H9 (cell line): ENCODE data around the gene PCSK2. TPM values are rescaled to one million over a fixed set of nuclear protein-coding genes. Genes with fewer than 3 reads are reported as not detected.

Source experiments
- DNase-seq: peaks from one replicate; pipeline ENCODE4 v3.0.0-alpha.2; 2017
- H2AFZ ChIP-seq: one replicate; pipeline ENCODE4 v1.6.1; 2013; ENCODE audit warnings: mild to moderate bottlenecking, low read length, control low read depth, moderate library complexity
- H2AK5ac ChIP-seq: 2 replicates; pipeline ENCODE4 v1.6.1; 2013; ENCODE audit warnings: low read length, control low read depth, mixed read lengths; ENCODE audit not compliant: insufficient read length
- H2BK120ac ChIP-seq: one replicate; pipeline ENCODE4 v1.6.1; 2013; ENCODE audit warnings: low read depth, mild to moderate bottlenecking, low read length, control low read depth, inconsistent platforms; ENCODE audit not compliant: poor library complexity, severe bottlenecking
- H2BK12ac ChIP-seq: 2 replicates; pipeline ENCODE4 v1.6.1; 2013; ENCODE audit warnings: low read length, control low read depth, mixed read lengths, low read depth; ENCODE audit not compliant: insufficient read length
- H2BK15ac ChIP-seq: 2 replicates; pipeline ENCODE4 v1.6.1; 2013; ENCODE audit warnings: low read depth, low read length, control low read depth
- H2BK20ac ChIP-seq: one replicate; pipeline ENCODE4 v1.6.1; 2013; ENCODE audit warnings: low read depth, mild to moderate bottlenecking, low read length, control low read depth, inconsistent platforms; ENCODE audit not compliant: poor library complexity, severe bottlenecking
- H2BK5ac ChIP-seq: 2 replicates; pipeline ENCODE4 v1.6.1; 2013; ENCODE audit warnings: low read length, control low read depth, mixed read lengths; ENCODE audit not compliant: insufficient read length
- H3K14ac ChIP-seq: 2 replicates; pipeline ENCODE4 v1.6.1; 2013; ENCODE audit warnings: low read length, control low read depth; ENCODE audit not compliant: insufficient read depth
- H3K18ac ChIP-seq: 2 replicates; pipeline ENCODE4 v1.6.1; 2013; ENCODE audit warnings: low read depth, mild to moderate bottlenecking, mixed read lengths, low read length, control low read depth; ENCODE audit not compliant: insufficient read length
- H3K23ac ChIP-seq: 2 replicates; pipeline ENCODE4 v1.6.1; 2013; ENCODE audit warnings: low read length, control low read depth, mixed read lengths, low read depth; ENCODE audit not compliant: insufficient read length
- H3K23me2 ChIP-seq: 2 replicates; pipeline ENCODE4 v1.6.1; 2013; ENCODE audit warnings: low read depth, mild to moderate bottlenecking, mixed read lengths, low read length, control low read depth; ENCODE audit not compliant: insufficient read length, poor library complexity, severe bottlenecking
- H3K27ac ChIP-seq: 2 replicates; pipeline ENCODE4 v1.5.1; 2013; ENCODE audit warnings: low read length, control low read depth, mixed read lengths, low read depth; ENCODE audit not compliant: insufficient read length
- H3K27me3 ChIP-seq: 2 replicates; pipeline ENCODE4 v1.6.1; 2013; ENCODE audit warnings: low read length, control low read depth, inconsistent platforms; ENCODE audit not compliant: insufficient read depth
- H3K4ac ChIP-seq: 2 replicates; pipeline ENCODE4 v1.6.1; 2013; ENCODE audit warnings: low read depth, mild to moderate bottlenecking, control low read depth, inconsistent platforms, low read length, moderate library complexity
- H3K4me1 ChIP-seq: 2 replicates; pipeline ENCODE4 v1.6.1; 2013; ENCODE audit warnings: low read length, control low read depth, inconsistent platforms; ENCODE audit not compliant: insufficient read depth
- H3K4me2 ChIP-seq: 2 replicates; pipeline ENCODE4 v1.6.1; 2013; ENCODE audit warnings: low read length, control low read depth, mixed read lengths; ENCODE audit not compliant: insufficient read length, insufficient read depth
- H3K56ac ChIP-seq: 2 replicates; pipeline ENCODE4 v1.6.1; 2013; ENCODE audit warnings: low read depth, mild to moderate bottlenecking, mixed read lengths, low read length, control low read depth; ENCODE audit not compliant: insufficient read length
- H3K79me1 ChIP-seq: 2 replicates; pipeline ENCODE4 v1.6.1; 2013; ENCODE audit warnings: low read depth, mild to moderate bottlenecking, moderate library complexity, low read length, control low read depth, inconsistent platforms; ENCODE audit not compliant: insufficient read depth, poor library complexity, severe bottlenecking
- H3K79me2 ChIP-seq: 2 replicates; pipeline ENCODE4 v1.6.1; 2013; ENCODE audit warnings: low read length, control low read depth, inconsistent platforms; ENCODE audit not compliant: insufficient read depth
- H3K9ac ChIP-seq: 2 replicates; pipeline ENCODE4 v1.6.1; 2013; ENCODE audit warnings: low read length, control low read depth, mixed read lengths; ENCODE audit not compliant: insufficient read length; ENCODE audit errors: extremely low read depth
- H3K9me3 ChIP-seq: one replicate; pipeline ENCODE4 v1.6.1; 2013; ENCODE audit warnings: low read depth, low read length, inconsistent platforms; ENCODE audit not compliant: control insufficient read depth
- H3T11ph ChIP-seq: one replicate; pipeline ENCODE4 v1.6.1; 2013; ENCODE audit warnings: mild to moderate bottlenecking, low read length, control low read depth, inconsistent platforms
- H4K20me1 ChIP-seq: one replicate; pipeline ENCODE4 v1.6.1; 2013; ENCODE audit not compliant: control insufficient read depth, insufficient read length, insufficient read depth
- H4K5ac ChIP-seq: 2 replicates; pipeline ENCODE4 v1.6.1; 2013; ENCODE audit warnings: low read depth, mild to moderate bottlenecking, mixed read lengths, low read length, control low read depth; ENCODE audit not compliant: insufficient read length
- H4K8ac ChIP-seq: replicated peaks from 2 replicates; pipeline ENCODE4 v1.6.1; 2013; ENCODE audit warnings: low read length, control low read depth, mixed read lengths, low read depth; ENCODE audit not compliant: insufficient read length
- H4K91ac ChIP-seq: 2 replicates; pipeline ENCODE4 v1.6.1; 2013; ENCODE audit warnings: low read depth, mild to moderate bottlenecking, moderate library complexity, mixed read lengths, low read length, control low read depth; ENCODE audit not compliant: insufficient read length
- H3K27ac Mint-ChIP-seq, 3 experiments: 2 replicates in 2 of 3; 3 replicates in 1 of 3; pipeline ENCODE4 v1.8.0; 2020 to 2021; ENCODE audit warnings: mixed read lengths in 3 of 3, mild to moderate bottlenecking in 1 of 3, moderate library complexity in 1 of 3
- H3K27me3 Mint-ChIP-seq: 2 replicates; pipeline ENCODE4 v1.8.0; 2021; ENCODE audit warnings: low read depth, mild to moderate bottlenecking, moderate library complexity, mixed read lengths
- H3K36me3 Mint-ChIP-seq, 3 experiments: 2 replicates in 2 of 3; 3 replicates in 1 of 3; pipeline ENCODE4 v1.8.0; 2020 to 2021; ENCODE audit warnings: low read depth in 3 of 3, mixed read lengths in 3 of 3; ENCODE audit not compliant: insufficient read depth in 1 of 3
- H3K4me1 Mint-ChIP-seq, 2 experiments: 2 replicates each; pipeline ENCODE4 v1.8.0; 2020; ENCODE audit warnings: mixed read lengths in 2 of 2
- H3K4me3 Mint-ChIP-seq, 2 experiments: 2 replicates in 1 of 2; 3 replicates in 1 of 2; pipeline ENCODE4 v1.8.0; 2020 to 2021; ENCODE audit warnings: mild to moderate bottlenecking in 2 of 2, mixed read lengths in 2 of 2, moderate library complexity in 1 of 2
- H3K9me3 Mint-ChIP-seq, 2 experiments: 2 replicates in 1 of 2; 3 replicates in 1 of 2; pipeline ENCODE4 v1.8.0; 2020; ENCODE audit warnings: mild to moderate bottlenecking in 2 of 2, mixed read lengths in 2 of 2, moderate library complexity in 1 of 2
- CTCF ChIP-seq: fragments of 200-600 bp; sonication (generic); conservative IDR thresholded peaks from 3 replicates; pipeline ENCODE4 v1.8.0; 2021; ENCODE audit warnings: antibody characterized with exemption, mild to moderate bottlenecking
- WGBS: extraction: QIAGEN DNeasy Blood & Tissue Kit; methylation state at CpG from one replicate; pipeline ENCODE4 v1.1.7; 2013; ENCODE audit warnings: missing lambda C conversion rate, low lambda C conversion rate, mixed read lengths; ENCODE audit not compliant: insufficient read length; ENCODE audit errors: extremely low coverage; 5-methylcytosine and 5-hydroxymethylcytosine counted together
- total RNA-seq: library from RNA; stranded (reverse); gene quantifications from 2 replicates; pipeline ENCODE4 v1.2.1, GENCODE V29; 2021

PCSK2 gene
- total RNA-seq, 1 experiment from 2014 or later = 2.8 TPM

DNA sequence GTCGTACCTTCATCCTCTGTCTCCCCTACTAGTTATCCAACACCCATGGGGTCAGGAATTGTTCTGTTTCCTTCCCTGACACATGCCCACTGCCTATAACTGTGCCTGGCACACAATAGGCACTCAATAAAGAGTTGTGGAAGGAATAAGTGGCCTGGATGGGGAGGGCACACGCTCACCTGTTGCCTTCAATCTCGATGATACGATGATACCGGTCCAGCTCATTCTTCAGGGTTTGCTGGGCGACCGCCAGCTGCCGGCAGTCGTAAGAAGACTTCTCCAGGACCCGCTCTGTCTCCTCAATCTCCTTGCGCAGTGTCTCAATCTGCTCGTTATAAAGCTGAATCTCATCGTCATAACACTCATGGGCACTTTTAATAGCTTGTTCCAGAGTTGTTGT, 271.8 kb downstream of the PCSK2 start:
- no peak overlapping the region for H3K27ac Mint-ChIP-seq
- no peak overlapping the region for H2BK5ac ChIP-seq
- H2BK20ac ChIP-seq = no peak overlapping the region
- H3K18ac ChIP-seq = no peak overlapping the region
- H3K79me1 ChIP-seq = no peaks in the 10 kb centered on the region
- peaks cover 7 to 11% of the 10 kb centered on the region in 2 experiments for H3K4me1 Mint-ChIP-seq
- no peak overlapping the region for H3K14ac ChIP-seq
- no peaks in the 10 kb centered on the region for H3K9me3 ChIP-seq
- no peak overlapping the region for H4K91ac ChIP-seq
- no peak overlapping the region for H3T11ph ChIP-seq
- H3K4me3 Mint-ChIP-seq = no peak overlapping the region
- no peak overlapping the region for H3K9ac ChIP-seq
- H3K56ac ChIP-seq = no peak overlapping the region
- no peaks in the 10 kb centered on the region for H4K20me1 ChIP-seq
- H2BK12ac ChIP-seq = no peak overlapping the region
- H2BK120ac ChIP-seq = no peak overlapping the region
- no peak overlapping the region for H3K4me2 ChIP-seq
- no peak overlapping the region for H3K27ac ChIP-seq
- H3K23ac ChIP-seq = no peak overlapping the region
- no peak for TF ChIP-seq CTCF
- no peak overlapping the region for H4K5ac ChIP-seq
- H3K36me3 Mint-ChIP-seq = peaks cover 0 to 11% (median 0%) of the 10 kb centered on the region in 3 experiments; a peak in 2 of 7 replicates
- H2BK15ac ChIP-seq = no peak overlapping the region
- H3K27me3 Mint-ChIP-seq = no peaks in the 10 kb centered on the region
- H3K4ac ChIP-seq = no peak overlapping the region
- H2AK5ac ChIP-seq = no peak overlapping the region
- H3K23me2 ChIP-seq = no peaks in the 10 kb centered on the region
- H3K9me3 Mint-ChIP-seq = no peaks in the 10 kb centered on the region
- H3K79me2 ChIP-seq = 0 out of 2 replicates have a peak, but pooled peaks cover 2% of the 10 kb centered on the region
- H4K8ac ChIP-seq = no peak overlapping the region
- no peak for DNase-seq
- no CpG with 5 or more reads among the region's 13 CpGs for WGBS
- H3K4me1 ChIP-seq = no peaks in the 10 kb centered on the region
- H2AFZ ChIP-seq = no peak overlapping the region
- H3K27me3 ChIP-seq = no peaks in the 10 kb centered on the region; the same call in 1 of the 2 replicates
